HG03045 (cell line): ENCODE measurements around the gene SLC38A9.
"Not testable (repeated sequence)": the region's sequence is repeated elsewhere in the genome, so short reads cannot be mapped to it uniquely, and the experiment has no call there.

Source experiments
- ATAC-seq: cut with Tn5 transposase; IDR thresholded peaks from one replicate; pipeline ENCODE4 v1.9.1; 2021; ENCODE audit warnings: mild to moderate bottlenecking, moderate library complexity; ENCODE audit not compliant: unreplicated experiment

SLC38A9 gene

DNA sequence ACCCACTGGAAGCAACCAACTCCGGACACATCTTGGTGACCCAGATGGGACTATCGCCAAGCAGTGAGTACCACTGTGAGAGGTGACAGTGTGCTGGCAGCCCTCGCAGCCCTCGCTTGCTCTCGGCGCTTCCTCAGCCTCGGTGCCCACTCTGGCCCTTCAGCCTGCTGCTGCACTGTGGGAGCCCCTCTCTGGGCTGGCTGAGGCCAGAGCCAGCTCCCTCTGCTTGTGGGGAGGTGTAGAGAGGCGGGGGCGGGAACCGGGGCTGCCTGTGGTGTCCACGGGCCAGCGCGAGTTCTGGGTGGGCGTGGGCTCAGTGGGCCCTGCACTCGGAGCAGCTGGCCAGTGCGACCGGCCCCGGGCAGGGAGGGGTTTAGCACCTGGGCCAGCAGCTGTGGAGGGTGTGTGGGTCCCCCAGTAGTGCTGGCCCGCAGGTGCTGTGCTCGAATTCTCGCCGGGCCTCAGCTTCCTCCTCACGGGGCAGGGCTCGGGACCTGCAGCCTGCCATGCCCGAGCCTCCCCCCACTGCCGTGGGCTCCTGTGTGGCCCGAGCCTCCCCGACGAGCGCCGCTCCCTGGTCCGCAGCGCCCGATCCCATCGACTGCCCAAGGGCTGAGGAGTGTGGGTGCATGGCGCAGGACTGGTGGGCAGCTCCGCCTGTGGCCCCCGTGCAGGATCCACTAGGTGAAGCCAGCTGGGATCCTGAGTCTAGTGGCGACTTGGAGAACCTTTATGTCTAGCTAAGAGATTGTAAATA, 98.8 kb downstream of the SLC38A9 start:
- ATAC-seq: no peak

GRCh38 chr5:55610542-55610941, 101.6 kb downstream of the SLC38A9 start:
- ATAC-seq: no peak

DNA sequence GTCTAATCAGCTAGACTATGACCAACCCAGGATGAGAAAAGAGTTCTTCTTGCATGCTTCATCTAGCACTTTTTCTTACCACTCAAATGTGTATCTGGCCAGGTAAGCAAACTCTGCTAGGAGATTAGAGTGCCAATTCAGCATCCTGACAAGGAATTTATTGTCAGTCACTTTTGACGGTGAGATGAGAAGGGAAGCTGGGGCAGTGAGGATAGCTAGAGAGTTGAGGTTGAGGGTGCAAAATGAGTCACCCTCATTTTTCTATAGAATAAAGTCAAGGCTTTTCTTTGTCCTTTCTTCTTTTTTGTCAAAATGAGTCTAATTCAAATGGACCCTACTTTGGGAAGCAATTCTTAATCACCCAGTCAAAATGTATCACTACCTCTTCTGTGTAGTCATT, 102.7 kb downstream of the SLC38A9 start:
- no peak for ATAC-seq

GRCh38 chr5:55608595-55609349, 103.4 kb downstream of the SLC38A9 start:
- ATAC-seq: no peak

GRCh38 chr5:55607309-55607708, 104.8 kb downstream of the SLC38A9 start:
- not testable (repeated sequence) for ATAC-seq

DNA sequence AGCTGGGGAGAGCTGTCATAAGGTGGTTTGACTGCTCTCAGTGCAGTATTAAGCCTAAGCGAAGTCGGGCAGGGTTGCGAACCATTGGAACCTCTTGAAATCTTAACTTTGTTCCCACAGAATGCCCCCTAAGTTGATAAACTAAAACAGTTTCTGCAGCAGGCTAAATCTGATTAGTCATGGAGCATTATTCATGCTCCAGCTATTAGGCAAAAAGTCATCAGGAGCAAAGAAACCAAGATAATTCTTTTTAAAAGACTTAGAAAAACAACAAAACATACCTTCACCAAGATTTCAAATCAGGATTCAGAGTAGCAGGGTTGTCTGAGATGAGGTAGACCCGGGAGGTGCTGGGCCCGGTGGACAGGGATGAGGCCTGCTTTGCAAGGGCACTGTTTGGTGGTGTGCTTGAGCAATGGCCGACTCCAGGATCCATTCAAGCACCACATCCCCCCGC, 107.5 kb downstream of the SLC38A9 start:
- no peak for ATAC-seq

DNA sequence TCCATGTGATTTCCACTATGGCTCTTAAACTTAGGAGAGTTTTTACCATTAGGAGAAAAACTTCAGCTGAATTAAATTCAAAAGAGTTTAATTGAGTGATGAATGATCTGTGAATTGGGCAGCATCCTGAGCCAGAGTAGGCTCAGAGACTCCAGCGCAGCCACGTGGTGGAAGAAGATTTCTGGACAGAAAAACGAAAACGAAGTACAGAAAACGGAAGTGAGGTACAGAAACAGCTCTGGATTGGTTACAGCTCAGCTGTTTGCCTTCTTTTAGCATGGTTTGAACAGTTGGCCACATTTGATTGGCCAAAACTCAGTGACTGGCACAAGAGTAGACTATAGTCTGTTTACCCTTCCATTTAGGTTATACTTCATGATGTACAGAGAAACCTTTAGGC, 108.2 kb downstream of the SLC38A9 start:
- ATAC-seq: no peak

DNA sequence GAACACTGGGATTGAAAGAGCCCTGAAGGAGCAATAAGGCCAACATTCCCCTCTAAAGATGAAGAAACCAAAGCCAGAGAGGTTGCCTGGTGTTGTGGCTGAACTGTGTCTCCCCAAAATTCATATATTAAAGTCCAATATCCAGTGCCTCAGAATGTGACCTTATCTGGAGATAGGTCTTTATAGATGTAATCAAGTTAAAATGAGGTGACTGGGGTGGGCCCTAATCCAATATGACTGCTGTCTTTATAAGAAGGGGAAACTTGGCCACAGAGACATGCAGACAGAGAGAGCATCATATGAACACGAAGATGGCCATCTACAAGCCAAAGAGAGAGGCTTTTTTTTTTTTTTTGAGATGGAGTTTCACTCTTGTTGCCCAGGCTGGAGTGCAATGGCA, 110.5 kb downstream of the SLC38A9 start:
- no peak for ATAC-seq

DNA sequence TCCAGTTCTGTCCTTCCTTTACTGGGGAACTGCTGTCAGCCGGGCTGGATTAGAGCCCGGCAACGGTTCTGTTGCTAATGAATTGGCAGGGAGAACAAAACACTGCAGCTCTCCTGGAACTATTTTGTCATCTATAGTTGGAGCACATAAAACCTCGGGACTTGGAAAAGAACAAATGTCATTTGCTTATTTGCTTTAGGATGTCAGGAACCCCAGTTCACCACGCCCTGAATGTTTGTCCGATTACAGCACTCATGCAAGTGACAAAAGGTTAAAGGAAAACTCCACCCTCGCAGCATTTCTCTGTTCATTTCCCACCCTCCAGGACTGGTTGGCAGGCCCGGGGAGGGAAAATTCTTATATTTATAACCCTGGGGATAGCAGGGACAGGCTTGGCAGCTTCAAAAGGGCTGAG, 110.9 kb downstream of the SLC38A9 start:
- no peak for ATAC-seq

GRCh38 chr5:55600497-55601203, 111.5 kb downstream of the SLC38A9 start:
- ATAC-seq: no peak

DNA sequence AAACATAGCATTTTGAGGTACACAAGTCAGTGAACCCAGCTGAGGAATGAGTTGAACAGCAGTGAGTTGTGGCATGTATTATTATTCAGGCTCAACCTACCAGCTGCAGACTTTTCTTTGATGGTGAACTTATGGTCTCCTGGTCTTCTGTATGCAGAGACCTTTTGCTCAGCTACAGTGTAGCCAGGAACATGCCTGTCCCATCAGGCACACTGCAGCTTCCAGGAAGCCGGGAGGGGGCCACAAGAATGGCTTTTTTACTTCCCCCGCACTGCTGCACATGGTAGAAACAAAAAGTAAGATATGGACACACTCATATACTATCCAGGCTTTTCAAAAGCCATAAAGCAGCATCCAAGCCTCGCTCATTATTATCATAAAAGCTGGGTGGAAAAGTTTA, 112.0 kb downstream of the SLC38A9 start:
- no peak for ATAC-seq

DNA sequence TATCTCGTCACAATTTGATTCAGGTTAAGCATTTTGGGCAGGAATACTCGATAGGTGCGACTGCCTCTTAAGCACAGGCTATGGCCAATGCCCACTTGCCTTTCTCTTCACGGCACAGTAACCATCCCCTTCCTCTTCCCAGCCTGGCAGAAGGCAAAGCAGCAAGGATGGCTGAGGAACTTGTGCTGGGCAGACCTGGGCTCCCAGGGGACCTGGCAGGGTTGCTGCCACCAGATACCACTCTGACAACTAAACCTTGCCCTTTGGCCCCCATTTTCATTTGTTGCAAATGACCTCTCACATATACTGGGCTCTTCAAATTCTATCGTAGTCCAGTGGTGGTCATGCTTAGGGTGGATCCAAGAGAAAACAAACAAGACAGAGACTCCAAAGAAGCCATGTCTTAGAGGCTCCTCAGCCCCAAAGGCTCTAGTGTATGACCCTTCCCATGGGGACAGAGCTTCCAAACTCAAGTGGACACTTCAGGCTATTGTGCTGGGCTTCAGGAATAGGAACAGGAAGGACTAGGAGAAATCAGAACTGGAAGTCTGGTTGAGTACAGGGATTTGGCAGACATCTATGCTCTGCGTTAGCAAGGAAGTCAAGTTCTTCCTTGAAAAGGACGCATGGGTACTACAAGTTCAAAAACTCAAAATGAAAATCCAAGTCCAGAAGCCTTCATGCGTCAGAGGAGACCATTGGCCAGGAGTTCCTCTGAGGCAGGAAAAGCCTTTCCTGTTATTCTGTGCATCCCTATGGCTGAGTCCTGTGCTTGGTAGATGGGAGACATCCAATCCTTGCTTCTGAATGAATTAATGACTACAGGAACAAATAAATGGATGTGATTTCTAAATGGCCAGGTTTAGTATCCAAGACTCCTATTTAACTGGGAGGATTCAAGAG, 112.7 kb downstream of the SLC38A9 start:
- ATAC-seq: no peak

- ATAC-seq: no peak
These were observed 114.8 kb downstream of the SLC38A9 start for GRCh38 chr5:55597014-55597981.

- no peak for ATAC-seq
These were observed 117.5 kb downstream of the SLC38A9 start for GRCh38 chr5:55594671-55595070.

DNA sequence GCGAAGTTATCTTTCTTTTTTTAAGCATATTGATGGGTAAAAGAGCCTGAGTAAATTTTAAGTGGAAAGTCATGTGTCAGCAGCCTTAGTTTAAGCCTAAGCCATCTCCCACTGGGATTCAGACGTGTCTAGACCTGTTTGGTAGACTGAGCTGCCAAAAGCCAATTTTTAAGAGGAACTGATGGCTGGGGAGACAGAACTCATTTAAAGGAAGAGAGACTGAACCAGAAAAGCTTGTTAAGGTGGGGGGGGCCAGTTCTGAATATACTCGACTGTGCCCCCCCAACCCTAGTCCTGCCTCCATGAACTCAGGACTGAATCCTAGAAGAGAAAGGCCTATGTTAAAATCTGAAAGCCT, 119.0 kb downstream of the SLC38A9 start:
- no peak for ATAC-seq

DNA sequence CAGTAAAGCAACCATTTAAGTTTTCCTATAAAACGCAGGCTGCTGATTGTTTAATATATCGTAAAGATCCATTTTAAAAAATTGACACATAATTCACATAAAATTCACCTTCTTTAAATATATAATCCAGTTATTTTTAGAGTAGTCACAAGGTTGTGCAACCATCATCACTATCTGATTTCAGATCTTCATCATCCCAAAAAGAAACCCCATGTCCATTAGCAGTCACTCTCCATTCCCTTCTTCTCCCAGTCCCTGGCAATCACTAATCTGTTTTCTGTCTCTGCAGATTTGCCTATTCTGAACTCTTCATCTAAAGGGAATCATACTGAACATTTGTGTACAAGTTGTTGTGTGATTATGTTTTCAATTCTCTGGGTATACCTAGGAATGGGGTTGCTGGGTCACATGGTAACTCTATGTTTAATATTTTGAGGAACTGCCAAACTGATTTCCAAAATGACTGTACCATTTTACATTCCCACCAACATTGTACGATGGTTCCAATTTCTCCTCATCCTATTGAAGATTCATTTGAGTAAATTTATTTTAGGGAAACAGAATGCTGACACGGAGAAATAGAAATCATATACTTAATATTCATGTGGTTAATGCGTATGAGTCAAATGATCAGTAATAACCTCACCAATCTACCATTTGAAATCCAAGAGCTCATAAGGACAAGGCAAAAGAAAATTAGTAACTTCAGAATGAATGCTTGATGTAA, 119.6 kb downstream of the SLC38A9 start:
- no peak for ATAC-seq

DNA sequence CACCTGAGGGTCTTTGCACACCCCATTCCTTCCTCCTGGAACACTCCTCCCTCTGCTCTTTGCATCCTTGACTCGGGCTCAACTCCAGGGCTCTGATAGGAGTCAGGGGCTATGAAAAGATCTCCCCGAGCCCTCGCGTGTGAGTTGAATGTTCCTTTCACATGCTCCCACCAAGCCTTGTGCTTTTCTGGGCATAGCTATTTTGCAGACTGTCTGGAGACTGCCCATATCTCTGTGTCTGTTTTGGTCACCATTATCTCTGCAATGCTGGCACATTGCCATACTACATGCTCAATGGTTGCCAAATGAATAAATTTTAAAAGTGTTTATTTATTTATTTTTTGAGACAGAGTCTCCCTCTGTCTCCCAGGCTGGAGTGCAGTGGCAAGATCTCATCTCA, 120.4 kb downstream of the SLC38A9 start:
- ATAC-seq: no peak

GRCh38 chr5:55585206-55585610, 126.9 kb downstream of the SLC38A9 start:
- ATAC-seq: no peak
